Lower leg skin (tissue), 3 donors: Measurements from ENCODE around the gene IVL.

Experiments
- POLR2A ChIP-seq, 2 donors: fragments of 450-650 bp; IDR thresholded peaks; one replicate each; pipeline ENCODE4 v1.6.1; 2016 to 2017; ENCODE audit warnings: antibody characterized with exemption in 2 of 2, mild to moderate bottlenecking in 1 of 2, moderate library complexity in 1 of 2
- TF ChIP-seq, protein P1 (sequence below), 3 donors: fragments of 450-650 bp; IDR thresholded peaks; one replicate each; pipeline ENCODE4 v1.5.1; 2016; ENCODE audit warnings: antibody characterized with exemption in 3 of 3, mild to moderate bottlenecking in 3 of 3, moderate library complexity in 2 of 3

DNA sequence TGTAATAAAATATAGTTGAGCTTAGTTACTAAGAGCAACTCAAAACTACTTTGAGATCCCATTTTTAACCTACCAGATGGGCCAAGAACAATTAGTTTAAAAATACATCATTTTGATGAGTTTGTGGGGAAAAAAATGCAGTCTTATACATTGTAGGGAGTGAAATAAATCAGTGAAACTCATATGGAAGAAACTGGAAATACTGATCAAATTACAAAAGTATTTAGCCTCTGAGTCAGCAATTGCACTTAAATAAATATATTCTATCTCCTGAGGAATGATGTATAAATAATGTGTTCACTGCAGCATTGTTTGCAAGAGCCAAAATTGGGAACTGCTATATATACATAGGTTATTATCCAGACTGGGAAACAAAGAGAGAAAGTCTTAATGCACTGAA, 34.9 kb upstream of the IVL start:
- TF ChIP-seq, protein P1, sequence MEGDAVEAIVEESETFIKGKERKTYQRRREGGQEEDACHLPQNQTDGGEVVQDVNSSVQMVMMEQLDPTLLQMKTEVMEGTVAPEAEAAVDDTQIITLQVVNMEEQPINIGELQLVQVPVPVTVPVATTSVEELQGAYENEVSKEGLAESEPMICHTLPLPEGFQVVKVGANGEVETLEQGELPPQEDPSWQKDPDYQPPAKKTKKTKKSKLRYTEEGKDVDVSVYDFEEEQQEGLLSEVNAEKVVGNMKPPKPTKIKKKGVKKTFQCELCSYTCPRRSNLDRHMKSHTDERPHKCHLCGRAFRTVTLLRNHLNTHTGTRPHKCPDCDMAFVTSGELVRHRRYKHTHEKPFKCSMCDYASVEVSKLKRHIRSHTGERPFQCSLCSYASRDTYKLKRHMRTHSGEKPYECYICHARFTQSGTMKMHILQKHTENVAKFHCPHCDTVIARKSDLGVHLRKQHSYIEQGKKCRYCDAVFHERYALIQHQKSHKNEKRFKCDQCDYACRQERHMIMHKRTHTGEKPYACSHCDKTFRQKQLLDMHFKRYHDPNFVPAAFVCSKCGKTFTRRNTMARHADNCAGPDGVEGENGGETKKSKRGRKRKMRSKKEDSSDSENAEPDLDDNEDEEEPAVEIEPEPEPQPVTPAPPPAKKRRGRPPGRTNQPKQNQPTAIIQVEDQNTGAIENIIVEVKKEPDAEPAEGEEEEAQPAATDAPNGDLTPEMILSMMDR (IDR thresholded peaks at IDR 0.05) = no peak
- no peak for TF ChIP-seq POLR2A (IDR thresholded peaks at IDR 0.05)
